GM19438 (cell line): ENCODE results near the gene TMPRSS4.

Experiments
- ATAC-seq: cut with Tn5 transposase; IDR thresholded peaks from one replicate; pipeline ENCODE4 v1.9.1; 2021; ENCODE audit warnings: low read depth; ENCODE audit not compliant: unreplicated experiment

TMPRSS4 gene

GRCh38 chr11:118148856-118149255 is 72.0 kb downstream of the TMPRSS4 start:
- ATAC-seq = no peak

DNA sequence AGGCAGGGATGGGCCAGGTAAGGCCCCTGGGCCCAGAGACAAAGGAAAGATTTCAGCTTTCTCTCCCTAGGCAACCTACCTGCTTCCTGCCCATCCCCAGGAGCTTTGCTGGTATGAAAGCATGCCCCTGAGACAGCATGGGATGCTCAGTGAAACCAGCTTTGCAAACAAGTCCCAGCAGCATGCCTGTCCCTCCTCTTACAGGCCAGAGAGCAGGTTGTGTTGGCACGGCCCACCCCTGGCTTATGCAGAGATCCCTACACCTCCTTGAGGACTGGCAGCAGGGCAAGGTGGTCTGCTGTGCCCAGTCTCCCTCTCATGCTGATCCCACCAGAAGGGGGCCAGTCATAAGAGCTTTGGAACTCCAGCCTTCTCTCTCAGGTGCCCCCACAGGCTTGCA is 72.6 kb downstream of the TMPRSS4 start:
- ATAC-seq = no peak

GRCh38 chr11:118151431-118151830 is 74.6 kb downstream of the TMPRSS4 start:
- no peak for ATAC-seq

- no peak for ATAC-seq
Measured at GRCh38 chr11:118152020-118152551, 75.2 kb downstream of the TMPRSS4 start.

DNA sequence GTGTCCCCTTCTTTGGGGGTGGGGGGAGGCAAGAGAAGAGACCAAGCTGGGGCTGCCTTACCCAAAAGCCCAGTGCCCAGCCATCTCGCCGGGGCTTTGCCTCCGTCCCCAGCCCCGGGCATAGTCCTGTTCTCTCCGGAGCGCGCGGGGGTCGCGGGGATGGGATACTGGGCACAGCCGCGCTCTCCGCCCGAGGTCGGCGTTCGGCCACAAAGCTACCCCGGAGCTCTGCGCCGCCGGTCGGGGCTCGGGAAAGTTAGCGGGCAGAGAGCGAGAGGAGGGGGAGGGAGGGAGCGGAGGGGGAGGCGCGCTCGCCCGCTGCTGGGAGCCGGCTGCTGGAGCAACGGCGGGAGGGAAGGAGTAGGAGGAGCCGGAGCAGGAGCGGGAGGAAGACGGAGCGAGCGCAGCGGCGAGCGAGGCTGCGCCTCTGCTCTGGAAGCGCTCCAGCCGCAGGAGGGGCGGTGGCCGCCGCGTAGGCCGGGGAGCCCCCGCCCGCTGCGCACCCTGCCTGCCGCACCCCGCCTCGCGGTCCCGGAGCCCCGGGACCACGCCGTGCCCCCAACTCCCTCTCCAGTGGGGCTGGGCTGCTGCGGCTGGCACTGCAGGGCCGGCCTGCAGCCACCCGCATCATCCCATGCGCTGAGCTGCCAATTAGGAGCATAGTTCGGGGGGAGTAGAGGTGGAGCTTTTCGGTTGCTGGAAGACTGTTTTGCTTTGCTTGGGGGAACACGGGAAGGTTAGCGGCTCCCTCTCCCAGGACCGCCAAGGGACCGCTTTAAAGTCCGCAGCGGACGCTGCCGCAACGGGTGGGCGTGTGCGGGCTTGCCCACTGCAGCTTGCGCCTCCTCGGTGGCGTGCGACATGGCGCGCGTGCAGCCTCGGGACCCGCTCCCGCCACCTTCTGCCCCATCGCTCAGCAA is 75.9 kb downstream of the TMPRSS4 start, which contains the start of gene SCN4B:
Gene SCN4B (minus strand): TSS at position 272 of the 920 bp plus-strand sequence. CDS start 150 bp downstream, at position 122.
- ATAC-seq = no peak

DNA sequence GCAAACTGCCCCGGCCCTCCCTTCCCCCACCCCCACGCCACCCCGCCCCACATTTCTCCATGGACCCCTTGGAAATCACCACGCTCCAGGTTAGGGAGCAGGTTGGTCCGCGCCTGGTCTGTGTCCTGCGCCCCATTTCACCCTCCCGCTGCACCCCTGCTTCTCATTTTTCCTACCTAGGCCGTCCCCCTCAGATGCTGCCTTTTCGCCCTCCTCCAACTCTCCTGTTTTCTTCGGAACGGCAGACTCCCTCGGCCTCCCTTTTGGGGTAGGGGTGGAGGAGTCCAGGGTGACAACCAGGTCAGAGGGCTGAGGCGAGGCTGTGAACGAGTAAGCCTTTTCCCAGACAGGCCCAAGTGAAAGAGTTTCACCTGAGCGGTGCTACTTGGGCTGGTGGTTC is 76.6 kb downstream of the TMPRSS4 start:
- no peak for ATAC-seq

DNA sequence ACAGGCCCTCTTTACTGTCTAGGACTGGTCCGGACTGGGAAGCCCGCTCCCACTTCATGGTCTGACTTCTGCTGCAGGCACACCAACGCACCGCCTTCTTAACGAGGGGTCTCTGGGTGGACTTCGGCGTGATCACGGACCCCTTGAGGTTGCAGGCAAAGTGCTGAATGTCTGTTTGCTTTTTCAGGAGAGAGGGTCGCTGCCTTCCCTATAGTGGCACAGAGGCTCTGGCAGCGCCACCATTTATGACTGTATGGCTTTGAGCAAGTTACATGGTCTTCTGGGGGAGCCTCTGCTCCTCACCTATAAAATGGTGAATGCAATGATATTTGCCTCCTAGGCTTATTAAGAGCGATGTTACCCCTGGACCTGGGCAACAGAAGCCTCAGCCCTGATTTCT is 77.1 kb downstream of the TMPRSS4 start:
- no peak for ATAC-seq

- ATAC-seq = no peak
Measured at GRCh38 chr11:118154641-118155040, 77.8 kb downstream of the TMPRSS4 start.

DNA sequence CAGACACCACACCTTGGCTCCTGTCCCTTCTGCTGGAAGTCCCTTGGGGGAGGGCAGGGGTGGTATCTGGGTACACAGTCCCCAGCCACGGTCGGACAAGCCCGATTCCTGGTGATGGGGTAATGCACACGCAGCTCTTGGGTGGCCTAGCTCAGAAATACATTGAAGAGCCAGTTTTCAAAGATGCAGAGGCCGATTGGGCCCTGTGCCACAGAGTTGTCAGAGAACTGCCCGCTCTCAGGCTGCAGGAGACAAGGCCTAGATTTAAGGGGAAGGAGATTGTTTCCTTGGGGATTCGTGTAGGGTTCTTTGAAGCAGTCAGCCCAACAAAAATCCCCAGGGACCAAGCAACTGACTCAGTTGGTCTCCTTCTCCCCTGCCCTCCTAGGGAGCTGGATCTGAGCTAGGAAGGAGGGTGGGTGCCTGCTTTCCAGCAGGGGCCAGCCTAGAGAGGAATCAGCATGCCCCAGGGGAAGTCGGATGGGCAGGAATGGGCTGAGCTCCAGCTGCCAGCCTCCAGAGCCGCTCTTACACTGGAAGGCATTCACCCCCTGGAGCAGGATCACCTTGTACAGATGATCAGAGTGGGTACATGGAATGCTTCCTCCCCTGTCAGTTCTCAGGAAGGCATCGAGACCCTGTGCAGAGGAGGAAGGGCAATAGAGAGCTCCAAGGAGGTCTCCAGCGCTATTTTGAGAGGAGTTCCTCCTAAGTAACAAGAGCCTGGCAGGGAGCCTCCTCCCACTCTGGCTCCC is 79.1 kb downstream of the TMPRSS4 start:
- ATAC-seq = no peak

- ATAC-seq = no peak
Measured at GRCh38 chr11:118156531-118157185, 79.8 kb downstream of the TMPRSS4 start.

DNA sequence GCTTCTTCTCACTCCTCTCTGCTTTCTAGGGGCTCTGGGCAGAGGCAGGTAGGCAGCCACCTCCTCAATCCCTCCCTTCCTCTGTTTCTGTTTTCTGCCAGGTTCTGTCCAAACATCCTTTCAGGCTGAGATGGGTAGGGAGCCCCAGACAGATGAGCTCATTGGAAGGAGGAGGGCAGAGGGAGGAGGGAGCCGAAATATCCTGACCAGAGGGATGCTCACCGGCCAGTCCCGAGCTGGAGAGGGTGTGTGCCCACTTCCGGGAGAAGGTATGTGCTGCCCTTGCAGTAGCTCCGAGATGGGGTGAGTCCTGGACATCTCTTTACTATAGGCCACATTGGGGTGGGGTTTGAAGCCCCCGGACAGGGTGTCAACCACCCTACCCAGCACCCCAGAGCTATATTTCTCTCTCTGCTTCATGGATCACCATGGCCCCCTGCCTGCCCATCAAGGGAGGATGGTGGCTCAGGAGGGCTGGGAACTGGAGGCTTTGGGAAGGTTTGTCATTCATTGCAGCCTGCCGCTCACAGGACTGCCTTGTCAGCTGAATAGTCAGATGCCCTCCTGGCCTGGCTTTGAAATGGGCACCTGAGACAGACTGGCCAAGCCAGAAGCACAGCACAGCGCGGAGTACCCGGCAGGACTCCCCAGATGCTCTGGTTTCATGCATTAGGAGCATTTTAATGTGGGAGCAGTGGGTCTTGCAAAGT is 80.5 kb downstream of the TMPRSS4 start:
- ATAC-seq = no peak

GRCh38 chr11:118161786-118162185 is 84.9 kb downstream of the TMPRSS4 start:
- no peak for ATAC-seq

- ATAC-seq = no peak
Measured at GRCh38 chr11:118162846-118163245, 86.0 kb downstream of the TMPRSS4 start.

DNA sequence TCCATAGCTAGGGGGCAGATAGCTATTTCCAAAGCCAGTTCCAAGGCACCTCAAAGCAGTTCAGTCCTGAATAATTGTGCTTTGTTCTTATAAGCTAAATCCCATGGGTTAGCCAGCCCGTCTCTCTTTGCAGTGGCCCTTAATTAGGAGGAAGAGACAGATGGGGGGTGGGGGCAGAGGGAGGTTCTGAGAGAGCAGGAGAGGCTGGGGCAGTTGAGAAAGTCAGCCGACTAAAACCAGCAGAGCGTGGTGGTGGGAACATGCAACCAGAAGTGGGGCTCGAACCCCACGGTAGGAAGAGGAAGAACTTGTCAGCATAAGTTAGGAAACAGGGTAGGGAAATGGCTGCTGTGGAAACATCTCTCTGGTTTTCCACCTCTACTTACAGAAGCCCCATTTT is 86.6 kb downstream of the TMPRSS4 start:
- ATAC-seq = no peak

- ATAC-seq = no peak
Measured at GRCh38 chr11:118164885-118165284, 88.0 kb downstream of the TMPRSS4 start.

DNA sequence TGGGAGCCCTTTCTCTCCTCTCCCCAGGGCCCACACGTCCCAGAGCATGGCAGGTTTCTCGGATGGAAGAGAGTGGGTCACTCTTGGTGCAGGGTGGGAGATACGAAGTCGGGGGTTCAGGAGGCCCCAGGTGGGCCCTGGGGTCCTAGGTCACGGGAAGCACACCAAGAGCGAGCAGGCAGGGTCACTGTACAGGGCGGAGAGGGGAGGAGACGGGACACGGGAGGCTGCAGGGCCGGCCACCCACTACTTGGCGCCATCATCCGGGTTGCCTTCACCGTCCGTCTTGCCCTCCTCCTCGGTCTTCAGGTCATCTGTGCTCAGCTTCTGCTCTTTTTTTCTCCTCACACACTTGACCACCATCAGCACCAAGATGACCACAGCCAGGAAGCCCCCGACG is 89.8 kb downstream of the TMPRSS4 start:
- ATAC-seq = no peak

- ATAC-seq = no peak
Measured at GRCh38 chr11:118167253-118167652, 90.4 kb downstream of the TMPRSS4 start.

- no peak for ATAC-seq
Measured at GRCh38 chr11:118167906-118168305, 91.0 kb downstream of the TMPRSS4 start.

- no peak for ATAC-seq
Measured at GRCh38 chr11:118168316-118168715, 91.4 kb downstream of the TMPRSS4 start.

- no peak for ATAC-seq
Measured at GRCh38 chr11:118168751-118169150, 91.9 kb downstream of the TMPRSS4 start.
